T-helper 1 cell treated with Interleukin-12 subunit alpha and Interleukin-12 subunit beta and Interleukin-4 antibody, amounts not matched to agents 30 μg/mL and 1 μg/mL, for 36 hours (primary cell): ENCODE data around the gene SLC34A1.

Experiments used
- H3K27ac Mint-ChIP-seq: one replicate; pipeline ENCODE4 v1.8.0; 2021; ENCODE audit warnings: mild to moderate bottlenecking, mixed read lengths
- H3K27me3 Mint-ChIP-seq: one replicate; pipeline ENCODE4 v1.8.0; 2021; ENCODE audit warnings: low read depth, mixed read lengths
- H3K36me3 Mint-ChIP-seq: one replicate; pipeline ENCODE4 v1.8.0; 2021; ENCODE audit warnings: low read depth, mixed read lengths
- H3K4me1 Mint-ChIP-seq: one replicate; pipeline ENCODE4 v1.8.0; 2021; ENCODE audit warnings: low read depth, mixed read lengths
- H3K4me3 Mint-ChIP-seq: one replicate; pipeline ENCODE4 v1.8.0; 2021; ENCODE audit warnings: mild to moderate bottlenecking, moderate library complexity, mixed read lengths
- H3K9me3 Mint-ChIP-seq: one replicate; pipeline ENCODE4 v1.8.0; 2021; ENCODE audit warnings: mixed read lengths

SLC34A1 gene

GRCh38 chr5:177382423-177383029 lies 1.7 kb upstream of the SLC34A1 start:
- H3K27ac Mint-ChIP-seq: peak overlapping the region; percentile 52
- no peak overlapping the region for H3K4me3 Mint-ChIP-seq
- H3K4me1 Mint-ChIP-seq: peaks cover 14% of the 10 kb centered on the region
- no peaks in the 10 kb centered on the region for H3K36me3 Mint-ChIP-seq
- H3K9me3 Mint-ChIP-seq: no peaks in the 10 kb centered on the region
- no peaks in the 10 kb centered on the region for H3K27me3 Mint-ChIP-seq

GRCh38 chr5:177383181-177383580 lies 1.1 kb upstream of the SLC34A1 start:
- Mint-ChIP-seq H3K27ac (no peak overlapping the region), H3K27me3 (no peaks in the 10 kb centered on the region), H3K9me3 (no peaks in the 10 kb centered on the region), H3K4me3 (no peak overlapping the region), H3K4me1 (peaks cover 14% of the 10 kb centered on the region), H3K36me3 (no peaks in the 10 kb centered on the region)

GRCh38 chr5:177385720-177386119 lies 1.5 kb downstream of the SLC34A1 start:
- Mint-ChIP-seq H3K9me3 (no peaks in the 10 kb centered on the region), H3K27me3 (no peaks in the 10 kb centered on the region), H3K36me3 (no peaks in the 10 kb centered on the region), H3K27ac (no peak overlapping the region), H3K4me3 (no peak overlapping the region), H3K4me1 (peaks cover 28% of the 10 kb centered on the region)

GRCh38 chr5:177386542-177386941 lies 2.3 kb downstream of the SLC34A1 start:
- no peak overlapping the region for H3K4me3 Mint-ChIP-seq
- peaks cover 33% of the 10 kb centered on the region for H3K4me1 Mint-ChIP-seq
- no peak overlapping the region for H3K27ac Mint-ChIP-seq
- H3K9me3 Mint-ChIP-seq: no peaks in the 10 kb centered on the region
- H3K27me3 Mint-ChIP-seq: no peaks in the 10 kb centered on the region
- H3K36me3 Mint-ChIP-seq: no peaks in the 10 kb centered on the region

GRCh38 chr5:177387405-177387804 lies 3.2 kb downstream of the SLC34A1 start:
- Mint-ChIP-seq H3K27ac (no peak overlapping the region), H3K9me3 (no peaks in the 10 kb centered on the region), H3K4me1 (peaks cover 30% of the 10 kb centered on the region), H3K36me3 (no peaks in the 10 kb centered on the region), H3K27me3 (no peaks in the 10 kb centered on the region), H3K4me3 (no peak overlapping the region)

GRCh38 chr5:177388521-177389052 lies 4.4 kb downstream of the SLC34A1 start:
- Mint-ChIP-seq H3K4me3 (no peak overlapping the region), H3K4me1 (peaks cover 29% of the 10 kb centered on the region), H3K27ac (peak overlapping the region; percentile 13), H3K36me3 (no peaks in the 10 kb centered on the region), H3K27me3 (no peaks in the 10 kb centered on the region), H3K9me3 (no peaks in the 10 kb centered on the region)

- Mint-ChIP-seq H3K27ac (peak overlapping the region; percentile 74), H3K4me3 (peak overlapping the region; percentile 26), H3K27me3 (no peaks in the 10 kb centered on the region), H3K4me1 (peaks cover 29% of the 10 kb centered on the region), H3K9me3 (no peaks in the 10 kb centered on the region), H3K36me3 (no peaks in the 10 kb centered on the region)
These were observed 5.3 kb downstream of the SLC34A1 start for GRCh38 chr5:177389241-177390169.

- Mint-ChIP-seq H3K27me3 (peaks cover 4% of the 10 kb centered on the region), H3K4me1 (peaks cover 29% of the 10 kb centered on the region), H3K27ac (peak overlapping the region; percentile 68), H3K4me3 (peak overlapping the region; percentile 14), H3K9me3 (no peaks in the 10 kb centered on the region), H3K36me3 (no peaks in the 10 kb centered on the region)
These were observed 6.4 kb downstream of the SLC34A1 start for GRCh38 chr5:177390363-177391300.

GRCh38 chr5:177392765-177393164 lies 8.5 kb downstream of the SLC34A1 start:
- Mint-ChIP-seq H3K27ac (no peak overlapping the region), H3K4me1 (peaks cover 29% of the 10 kb centered on the region), H3K36me3 (no peaks in the 10 kb centered on the region), H3K27me3 (peaks cover 8% of the 10 kb centered on the region), H3K4me3 (no peak overlapping the region), H3K9me3 (no peaks in the 10 kb centered on the region)

- Mint-ChIP-seq H3K36me3 (no peaks in the 10 kb centered on the region), H3K27ac (no peak overlapping the region), H3K9me3 (no peaks in the 10 kb centered on the region), H3K4me3 (no peak overlapping the region), H3K4me1 (peaks cover 29% of the 10 kb centered on the region), H3K27me3 (peaks cover 8% of the 10 kb centered on the region)
These were observed 9.1 kb downstream of the SLC34A1 start for GRCh38 chr5:177393206-177393765.

- Mint-ChIP-seq H3K4me3 (no peak overlapping the region), H3K27me3 (peaks cover 13% of the 10 kb centered on the region), H3K4me1 (peaks cover 22% of the 10 kb centered on the region), H3K36me3 (no peaks in the 10 kb centered on the region), H3K9me3 (no peaks in the 10 kb centered on the region), H3K27ac (no peak overlapping the region)
These were observed 9.8 kb downstream of the SLC34A1 start for GRCh38 chr5:177393990-177394389.

- no peak overlapping the region for H3K4me3 Mint-ChIP-seq
- peaks cover 3% of the 10 kb centered on the region for H3K4me1 Mint-ChIP-seq
- H3K27me3 Mint-ChIP-seq: peaks cover 14% of the 10 kb centered on the region
- H3K27ac Mint-ChIP-seq: no peak overlapping the region
- H3K9me3 Mint-ChIP-seq: no peaks in the 10 kb centered on the region
- no peaks in the 10 kb centered on the region for H3K36me3 Mint-ChIP-seq
These were observed 11.8 kb downstream of the SLC34A1 start for GRCh38 chr5:177396078-177396477.

- Mint-ChIP-seq H3K4me1 (no peaks in the 10 kb centered on the region), H3K36me3 (no peaks in the 10 kb centered on the region), H3K27ac (no peak overlapping the region), H3K4me3 (no peak overlapping the region), H3K27me3 (peaks cover 21% of the 10 kb centered on the region), H3K9me3 (no peaks in the 10 kb centered on the region)
These were observed 12.6 kb downstream of the SLC34A1 start for GRCh38 chr5:177396807-177397206.

GRCh38 chr5:177397875-177398390 lies 13.7 kb downstream of the SLC34A1 start:
- Mint-ChIP-seq H3K4me1 (peaks cover 5% of the 10 kb centered on the region), H3K36me3 (no peaks in the 10 kb centered on the region), H3K27ac (no peak overlapping the region), H3K4me3 (no peak overlapping the region), H3K9me3 (no peaks in the 10 kb centered on the region), H3K27me3 (peaks cover 32% of the 10 kb centered on the region)
